Measurements from ENCODE around the gene ATG4A.

The ATG4A gene

DNA sequence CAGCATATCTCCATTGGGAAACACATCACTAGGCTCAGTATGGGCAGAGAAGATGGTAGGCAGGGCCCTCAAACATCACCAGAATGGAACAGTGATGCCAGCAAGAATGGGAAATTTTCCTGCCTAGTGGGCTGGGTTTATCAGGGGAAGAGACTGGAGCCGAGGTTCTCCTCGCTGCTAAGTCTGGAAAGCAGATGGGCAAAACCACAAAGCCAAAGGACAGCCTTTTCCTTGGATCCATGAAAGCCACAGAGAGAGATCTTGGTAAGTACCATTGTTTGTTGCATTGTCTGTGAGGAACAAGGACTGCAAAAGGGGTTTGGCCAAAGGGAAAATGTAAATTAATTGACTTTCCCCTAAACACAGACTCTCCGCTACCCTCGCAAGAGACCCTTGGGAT, 80.1 kb downstream of the ATG4A start:
- no peak for DNase-seq

DNA sequence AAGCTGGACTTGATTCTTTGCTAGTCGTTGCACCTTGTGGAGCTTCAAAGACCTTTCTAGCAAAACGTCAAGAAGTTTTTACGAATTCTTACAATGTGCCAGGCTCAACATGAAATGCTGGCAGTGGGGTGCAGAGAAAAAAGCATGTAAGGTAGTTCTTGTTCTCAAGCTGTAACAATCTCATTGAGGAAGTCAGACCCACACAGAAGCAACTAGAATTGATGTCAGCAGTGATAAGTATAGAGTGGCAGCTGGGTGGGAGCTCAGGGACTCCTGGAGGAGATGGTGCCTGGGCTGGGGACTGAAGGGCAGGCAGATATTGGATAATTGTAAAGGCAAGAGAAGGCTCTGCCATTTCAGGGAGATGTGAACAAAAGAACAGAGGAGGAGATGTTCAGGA, 82.3 kb downstream of the ATG4A start:
- no peak for DNase-seq

DNA sequence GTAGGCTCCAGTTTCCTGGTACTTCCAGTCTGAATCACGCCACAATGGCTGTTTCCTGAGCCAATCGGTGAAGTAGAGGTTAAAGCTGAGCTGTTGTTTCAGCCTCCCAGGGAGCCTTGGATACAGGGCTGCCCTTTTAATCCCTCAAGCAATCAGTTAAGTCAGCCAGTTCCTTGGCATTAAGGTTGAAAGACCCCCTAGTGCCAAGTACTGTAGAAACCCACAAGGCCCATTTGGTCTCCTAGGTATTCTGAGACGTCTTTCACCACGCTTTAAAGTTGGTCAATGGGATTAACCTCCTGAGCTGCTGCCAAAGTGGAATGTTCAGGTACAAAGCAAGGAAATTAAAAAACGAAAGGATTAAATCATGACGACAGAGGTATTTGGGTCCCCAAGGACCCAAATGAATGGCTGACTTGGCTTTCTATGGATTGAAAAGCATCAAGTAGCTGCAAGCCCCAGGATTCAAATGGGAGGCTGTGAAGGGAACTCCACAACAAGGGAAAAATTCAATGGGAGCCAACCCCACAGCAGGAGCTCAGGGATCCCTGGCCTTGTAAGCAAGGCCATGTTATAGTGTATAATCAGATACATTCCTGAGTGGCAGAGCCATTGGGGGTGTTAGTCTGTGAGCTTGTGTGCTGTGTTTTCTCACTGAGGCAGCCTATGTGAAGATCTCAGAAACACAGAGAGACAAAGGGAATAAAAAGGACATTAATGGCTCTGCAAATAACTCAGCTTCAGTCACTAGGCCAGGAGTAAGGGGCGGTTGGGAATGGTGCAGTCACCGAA, 86.0 kb downstream of the ATG4A start:
- no peak for DNase-seq

DNA sequence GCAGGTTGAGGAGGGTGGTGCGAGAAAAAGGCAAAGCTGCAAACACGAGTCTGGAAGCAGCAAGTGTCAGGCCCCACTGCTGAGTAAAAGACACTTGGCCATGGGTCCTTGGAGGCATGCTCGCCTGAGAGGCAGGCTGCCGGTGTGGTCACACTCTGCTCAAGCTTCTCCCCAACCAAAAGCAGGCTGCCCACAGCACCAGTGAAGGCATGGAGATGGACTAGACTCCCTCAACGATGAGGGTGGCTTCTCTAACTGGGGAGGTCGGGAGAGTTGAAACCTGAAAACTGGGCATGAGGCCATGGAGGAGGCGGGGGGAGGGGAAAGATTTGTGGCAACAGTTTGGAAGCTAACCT, 86.5 kb downstream of the ATG4A start:
- no peak for DNase-seq

DNA sequence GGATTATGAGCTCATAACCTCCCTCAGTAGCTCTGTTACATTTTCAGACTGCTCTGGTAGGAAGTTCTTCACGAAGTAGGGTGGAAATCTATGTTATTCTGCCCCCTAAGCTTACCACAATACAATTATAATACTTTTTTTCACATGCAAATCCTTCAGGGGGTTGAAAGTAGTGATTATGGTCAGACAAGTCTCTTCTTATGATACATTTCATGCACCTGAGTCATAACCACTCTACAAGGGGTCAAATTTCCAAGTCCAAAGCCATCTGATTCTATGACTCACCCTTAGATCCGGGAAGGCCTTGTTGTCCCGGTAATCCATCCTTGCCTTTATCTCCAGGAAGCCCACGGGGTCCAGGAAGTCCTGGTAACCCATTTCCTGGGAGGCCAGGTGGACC, 95.2 kb downstream of the ATG4A start:
- DNase-seq, result no peak

DNA sequence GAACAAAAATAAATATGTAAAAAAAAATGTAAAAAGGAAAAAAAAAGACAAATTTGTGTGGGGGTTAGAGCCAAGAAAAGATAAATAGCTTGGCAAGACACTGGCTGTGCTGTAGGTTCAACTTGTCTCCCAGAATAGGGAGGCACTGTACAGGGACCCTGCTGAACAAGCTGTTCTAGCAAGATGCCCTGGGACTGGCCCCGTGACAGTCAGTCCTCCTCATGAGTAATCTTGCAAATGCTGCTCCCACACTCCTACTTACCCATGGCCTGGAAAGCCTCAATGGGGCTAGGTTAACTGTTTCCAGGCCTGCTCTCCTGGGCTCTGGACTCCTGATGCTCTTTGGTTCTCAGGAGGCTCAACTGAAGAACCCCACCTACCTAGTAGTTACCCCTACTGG, 106.8 kb downstream of the ATG4A start:
- DNase-seq, result no peak

DNA sequence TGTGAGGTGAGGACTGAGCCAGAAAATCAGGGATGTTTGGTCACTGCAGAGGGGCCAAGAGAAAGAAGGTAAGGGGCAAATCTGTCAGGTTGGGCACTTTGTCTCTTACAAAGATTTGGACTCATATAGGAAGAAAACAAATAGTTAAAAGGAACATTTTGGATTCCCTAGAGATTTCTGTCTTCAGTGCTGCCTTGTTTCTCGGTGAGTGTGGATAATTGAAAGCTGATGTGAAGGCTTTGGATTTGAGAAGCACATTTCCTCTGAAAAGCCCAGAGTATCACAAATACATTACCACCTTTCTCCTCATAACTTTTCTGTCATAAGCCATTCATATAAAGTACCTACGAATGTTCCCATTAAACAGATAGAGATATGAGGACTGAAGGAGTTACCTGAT, 107.5 kb downstream of the ATG4A start:
- no peak for DNase-seq

DNA sequence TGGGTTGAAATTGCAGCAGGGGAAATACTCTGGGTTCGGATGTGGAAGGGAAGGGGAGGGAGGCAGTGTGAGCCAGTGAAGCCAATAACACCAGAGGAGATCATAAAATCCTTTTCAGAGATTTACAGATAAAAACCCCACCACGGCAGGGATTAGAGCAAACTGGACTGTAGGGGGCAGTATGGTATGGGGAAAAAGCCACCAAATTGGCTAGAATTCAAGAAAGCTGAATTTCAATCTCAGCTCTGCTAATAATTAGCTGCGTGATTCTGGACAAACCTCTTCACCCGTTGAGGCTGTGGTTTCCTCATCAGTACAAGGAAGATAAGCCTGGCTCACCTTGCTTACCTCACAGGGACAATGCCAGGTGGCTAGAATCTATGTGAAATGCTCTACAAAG, 108.1 kb downstream of the ATG4A start:
- no peak for DNase-seq

DNA sequence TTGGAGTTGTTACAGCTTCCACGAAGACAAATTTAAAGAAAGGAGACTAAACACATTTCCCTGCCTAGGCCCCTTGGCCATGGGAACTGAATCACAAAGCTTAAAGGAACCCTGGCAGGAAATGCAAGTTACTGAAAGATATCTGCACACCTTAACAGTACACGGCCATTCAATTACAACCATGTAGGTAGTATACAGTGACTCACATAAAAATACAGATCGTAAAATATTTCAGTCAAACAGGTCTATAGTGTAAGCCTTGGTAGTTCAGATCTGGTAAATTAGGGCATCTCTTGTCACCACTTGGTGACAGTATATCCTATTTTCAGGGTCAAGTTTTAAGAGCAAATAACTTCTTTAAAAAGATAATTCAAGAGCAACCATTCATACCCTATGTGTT, 112.0 kb downstream of the ATG4A start:
- DNase-seq, result no peak

Data from NCI-H748 treated with DMSO at 0.1 percent for 48 hours (cell line).